GM18951 (cell line): ENCODE measurements around the gene PRR3.
"Not testable (repeated sequence)": the region's sequence is repeated elsewhere in the genome, so short reads cannot be mapped to it uniquely, and the experiment has no call there.

Experiments
- POLR2A ChIP-seq: IDR thresholded peaks from 4 replicates; pipeline ENCODE4 v1.6.1; 2011; ENCODE audit warnings: mild to moderate bottlenecking; ENCODE audit not compliant: insufficient read length, insufficient read depth; ENCODE audit errors: extremely low read depth
- in situ Hi-C: fragments of 300-500 bp; cut with MboI; formaldehyde crosslinking; loops from one replicate; pipeline ENCODE4 v1.12.0; 2022; ENCODE audit warnings: low sequenced_read_pairs, mixed read lengths, inconsistent platforms; ENCODE audit not compliant: unreplicated experiment

PRR3 gene

GRCh38 chr6:30571075-30571761, 14.1 kb downstream of the PRR3 start, which contains the start of gene ABCF1:
ABCF1 (plus strand) TSS chr6:30571442; CDS start chr6:30571488, 46 bp downstream.
- peak; percentile 97 for TF ChIP-seq POLR2A
- in situ Hi-C loops, result no loop called here

DNA sequence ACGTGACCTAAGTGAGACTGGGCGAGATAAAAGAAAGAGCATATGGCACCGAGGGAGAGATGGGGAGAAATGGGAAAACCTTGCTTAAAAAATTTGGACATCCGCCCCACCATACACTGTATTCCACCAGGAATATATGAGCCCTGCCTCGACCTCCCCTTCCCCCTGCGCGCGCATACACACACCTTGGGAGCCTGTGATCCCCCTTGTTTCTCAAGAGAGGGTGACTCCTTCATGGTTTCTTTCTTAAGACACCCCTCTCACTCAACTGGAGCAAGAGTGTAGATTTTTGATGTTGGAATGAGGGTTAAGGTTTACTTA, 14.6 kb downstream of the PRR3 start:
- in situ Hi-C loops, result no loop called here

GRCh38 chr6:30572148-30572547, 15.1 kb downstream of the PRR3 start:
- TF ChIP-seq POLR2A, result no peak
- in situ Hi-C loops, result no loop called here

More for the DNA sequence above, 14.6 kb downstream of the PRR3 start:
- no peak for TF ChIP-seq POLR2A

GRCh38 chr6:30573113-30573512, 16.0 kb downstream of the PRR3 start:
- in situ Hi-C loops, result no loop called here
- TF ChIP-seq POLR2A, result no peak

- in situ Hi-C loops, result no loop called here
- TF ChIP-seq POLR2A, result no peak
These were observed 21.0 kb downstream of the PRR3 start for GRCh38 chr6:30578051-30578450.

- no peak for TF ChIP-seq POLR2A
- in situ Hi-C loops, result no loop called here
These were observed 26.8 kb downstream of the PRR3 start for GRCh38 chr6:30583921-30584320.

- TF ChIP-seq POLR2A, result no peak
- in situ Hi-C loops, result no loop called here
These were observed 32.8 kb downstream of the PRR3 start for GRCh38 chr6:30589754-30590358.

GRCh38 chr6:30590509-30590908, 33.4 kb downstream of the PRR3 start:
- in situ Hi-C loops, result no loop called here
- TF ChIP-seq POLR2A, result no peak

- TF ChIP-seq POLR2A, result no peak
- in situ Hi-C loops, result no loop called here
These were observed 33.9 kb downstream of the PRR3 start for GRCh38 chr6:30591008-30591407.

DNA sequence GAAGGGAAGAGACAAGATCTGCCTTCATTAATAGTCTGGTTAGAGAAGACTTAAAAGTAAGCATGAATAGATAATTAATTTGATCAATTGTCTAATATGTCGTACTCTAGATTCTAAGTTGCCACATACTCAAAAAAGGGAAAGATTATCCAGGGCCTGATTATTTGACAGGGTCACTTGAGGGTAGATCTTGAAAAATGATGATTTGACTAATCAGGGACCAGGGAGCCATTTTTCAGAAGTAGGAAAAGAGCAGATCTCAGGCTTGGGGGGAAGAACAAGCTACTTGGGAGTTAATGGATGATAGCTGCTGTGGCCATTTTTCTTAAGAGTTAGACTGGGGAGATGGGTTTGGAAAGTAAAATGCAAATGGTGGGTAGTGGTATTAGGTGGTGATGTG, 35.2 kb downstream of the PRR3 start:
- in situ Hi-C loops, result no loop called here
- no peak for TF ChIP-seq POLR2A

GRCh38 chr6:30597315-30598144, 40.4 kb downstream of the PRR3 start:
- in situ Hi-C loops, result not testable (repeated sequence)

GRCh38 chr6:30598912-30599624, 42.0 kb downstream of the PRR3 start:
- TF ChIP-seq POLR2A, result no peak
- in situ Hi-C loops, result no loop called here

- no peak for TF ChIP-seq POLR2A
- in situ Hi-C loops, result no loop called here
These were observed 42.7 kb downstream of the PRR3 start for GRCh38 chr6:30599625-30600324.
